OCI-M1 (cell line): ENCODE data around the gene WFDC1.

ENCODE experiments used
- DNase-seq: peaks from one replicate; lab custom pipeline; 2025; lab: John Stamatoyannopoulos, UW

The WFDC1 gene

GRCh38 chr16:84302111-84302954, 7.7 kb downstream of the WFDC1 start:
- peak; percentile 52 for DNase-seq

- DNase-seq: no peak
Observed at GRCh38 chr16:84303023-84303422, 8.3 kb downstream of the WFDC1 start.

DNA sequence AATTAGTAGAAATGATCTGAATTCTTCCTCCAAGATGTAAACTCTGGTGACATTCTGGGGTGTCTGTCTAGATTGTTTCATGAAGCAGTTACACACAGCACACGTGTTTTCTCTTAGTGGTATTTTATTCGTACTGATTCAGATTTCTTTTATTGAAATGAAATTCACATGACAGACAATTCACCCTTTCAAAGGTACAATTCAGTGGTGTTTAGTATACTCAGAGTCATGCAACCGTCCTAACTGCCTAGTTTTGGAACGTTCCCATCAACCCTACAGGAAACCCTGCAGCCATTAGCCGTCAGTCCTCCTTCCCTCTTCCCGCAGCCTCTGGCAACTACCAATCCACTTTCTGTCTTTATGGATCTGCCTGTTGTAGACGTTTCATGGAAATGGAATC, 8.8 kb downstream of the WFDC1 start:
- DNase-seq: no peak

DNA sequence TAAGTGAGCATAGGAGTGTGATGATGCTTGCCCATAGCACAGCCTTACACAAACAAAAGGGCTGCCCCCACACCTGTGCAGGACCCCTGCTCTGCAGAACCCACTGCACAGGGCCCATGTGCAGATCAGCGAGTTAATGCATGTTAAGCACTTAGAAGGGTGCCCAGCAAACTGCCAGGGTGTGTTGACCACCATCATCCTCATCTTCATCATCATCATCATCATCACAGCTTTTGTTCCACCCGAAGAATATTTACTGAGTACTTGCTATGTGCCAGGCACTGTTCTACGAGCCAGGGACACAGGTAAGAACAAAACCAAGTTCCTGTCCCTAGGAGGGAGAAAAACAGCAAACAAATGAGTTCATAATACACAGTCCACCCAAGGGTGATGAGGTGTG, 11.9 kb downstream of the WFDC1 start:
- no peak for DNase-seq

- peak; percentile 97 for DNase-seq
Observed at GRCh38 chr16:84307209-84307954, 12.7 kb downstream of the WFDC1 start.

- DNase-seq: peak; percentile 80
Observed at GRCh38 chr16:84308120-84308519, 13.4 kb downstream of the WFDC1 start.

- DNase-seq: no peak
Observed at GRCh38 chr16:84310642-84311041, 16.0 kb downstream of the WFDC1 start.

- DNase-seq: no peak
Observed at GRCh38 chr16:84312783-84313382, 18.2 kb downstream of the WFDC1 start.

- DNase-seq: no peak
Observed at GRCh38 chr16:84313921-84314320, 19.2 kb downstream of the WFDC1 start.

- peak; percentile 11 for DNase-seq
Observed at GRCh38 chr16:84314373-84314772, 19.7 kb downstream of the WFDC1 start.

GRCh38 chr16:84314814-84315213, 20.1 kb downstream of the WFDC1 start:
- no peak for DNase-seq

GRCh38 chr16:84315422-84315821, 20.7 kb downstream of the WFDC1 start:
- no peak for DNase-seq

- no peak for DNase-seq
Observed at GRCh38 chr16:84318091-84318975, 23.7 kb downstream of the WFDC1 start.

- no peak for DNase-seq
Observed at GRCh38 chr16:84319146-84319760, 24.6 kb downstream of the WFDC1 start.

DNA sequence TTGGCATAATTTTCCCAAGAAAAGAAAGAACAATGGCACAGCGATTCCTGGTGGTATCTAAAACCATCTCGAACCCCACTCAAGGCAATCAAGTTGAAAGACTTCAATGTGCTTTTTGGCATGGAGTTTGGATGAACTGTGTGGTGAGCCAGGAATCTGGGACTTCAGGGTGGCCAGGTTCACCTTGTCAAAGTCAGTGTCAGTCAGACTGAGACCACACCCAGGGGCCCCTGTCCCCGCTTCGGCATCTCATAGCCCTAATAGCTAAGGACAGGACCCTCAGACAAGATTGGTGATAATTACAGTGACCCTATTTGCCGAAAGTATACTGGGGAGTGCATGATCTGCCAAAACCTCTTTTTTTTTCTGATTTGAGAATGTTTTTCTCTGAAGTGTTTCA, 25.8 kb downstream of the WFDC1 start:
- DNase-seq: no peak

GRCh38 chr16:84321932-84322331, 27.3 kb downstream of the WFDC1 start:
- DNase-seq: no peak

DNA sequence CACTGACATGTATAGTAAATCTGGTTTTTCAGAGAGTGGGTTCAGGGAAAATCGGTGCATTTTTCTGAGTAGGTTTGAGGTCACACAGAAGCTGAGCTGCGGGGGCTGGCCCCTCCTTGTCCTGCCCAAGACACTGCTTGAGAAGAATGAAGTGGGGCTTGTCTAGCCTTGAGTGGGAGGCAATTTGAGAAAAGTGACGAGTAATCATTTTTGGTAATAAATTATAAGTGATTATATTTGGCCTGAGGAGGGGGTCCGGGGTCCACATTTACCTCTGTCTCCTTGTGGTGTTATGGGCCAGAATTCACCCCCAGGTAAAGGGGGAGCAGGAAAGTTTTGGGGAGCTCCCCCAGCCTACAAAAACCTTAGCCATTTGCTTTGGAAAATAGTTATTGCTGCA, 28.1 kb downstream of the WFDC1 start:
- DNase-seq: no peak

GRCh38 chr16:84323606-84324005, 28.9 kb downstream of the WFDC1 start:
- no peak for DNase-seq

GRCh38 chr16:84324434-84325262, 30.0 kb downstream of the WFDC1 start:
- no peak for DNase-seq

- DNase-seq: no peak
Observed at GRCh38 chr16:84326545-84326944, 31.9 kb downstream of the WFDC1 start.
